ENCODE results near the gene E4F1. TPM values are rescaled to one million over a fixed set of nuclear protein-coding genes. Genes with fewer than 3 reads are reported as not detected.

Gene E4F1
- total and polyA plus RNA-seq, 2 of the 13 experiments (the other 11 are each of a cell fraction or from before 2014, with no cell fraction given): 13.8 to 19.5 TPM

GRCh38 chr16:2252806-2253148, 29.4 kb downstream of the E4F1 start:
- no peak for TF ChIP-seq CREM (IDR thresholded peaks at IDR 0.05)
- TF ChIP-seq CREM (CRISPR knock-in tag; IDR thresholded peaks at IDR 0.05): no peak
- 0 out of 2 replicates have a peak, but pooled peaks have one; percentile 15 for TF ChIP-seq POLR2G (IDR thresholded peaks at IDR 0.05; ENCODE audit: low read depth, low read length)
- TF ChIP-seq SRF (IDR thresholded peaks at IDR 0.05; ENCODE audit: low read depth, low read length): no peak
- TF ChIP-seq ARHGAP35 (CRISPR knock-in tag; IDR thresholded peaks at IDR 0.05; ENCODE audit: borderline replicate concordance): no peak
- TF ChIP-seq JUN (CRISPR knock-in tag; IDR thresholded peaks at IDR 0.05): no peak
- peaks cover 5% of the 10 kb centered on the region for H4K20me1 ChIP-seq (ENCODE audit: insufficient read depth, low read length)
- H3K9ac ChIP-seq (ENCODE audit: insufficient read depth, low read depth, low read length): no peak overlapping the region
- WGBS (ENCODE audit: low lambda C conversion rate): 94% methylated on average over 7 of the region's 7 CpGs
- peak overlapping the region; percentile 83 for H3K27ac ChIP-seq (ENCODE audit: extremely low read length, insufficient read depth, low read length)
- no peaks in the 10 kb centered on the region for H3K9me3 ChIP-seq (ENCODE audit: low read length)
- BruUV-seq (replicated peaks): no TSS peak
- ChIA-PET POLR2A (interaction anchor here (1.0 to 3.7 kb wide), 7 partner anchors 10 to 217 kb away, joined by 3 to 79 read pairs (median 20); partner anchors contain the start of genes RNPS1 and TRAF7), CTCF (ENCODE audit: low intra/inter-chr PET ratio, low total read pairs) (no interaction called here)
- DNase-seq (ENCODE audit: low spot score) (no peak), FAIRE-seq (no peak), ATAC-seq (no peak)
- peaks cover 13 to 42% of the 10 kb centered on the region in 2 experiments for H3K36me3 ChIP-seq (replicated peaks in 1 of 2; ENCODE audit: control insufficient read depth in 1 of 2, insufficient read depth in 2 of 2, low read length in 2 of 2)
- H3K4me3 ChIP-seq (replicated peaks in 1 of 3; ENCODE audit: insufficient read depth in 1 of 3, low read depth in 2 of 3, low read length in 3 of 3): no peak overlapping the region
- peaks cover 23% of the 10 kb centered on the region for H3K79me2 ChIP-seq (ENCODE audit: insufficient read depth, low read length)
- no peak overlapping the region for H3K4me2 ChIP-seq (ENCODE audit: low read depth, low read length)
- intact Hi-C loops (cut with micrococcal nuclease; ENCODE audit: unreplicated experiment) (loop anchor here (5.0 kb wide), 1 partner anchor 55 kb away; the partner anchor contains the start of gene CASKIN1), in situ Hi-C loops (cut with HindIII; ENCODE audit: extremely low pct_ligation_motif_present, low pct_unique_long_range_greater_than_20kb) (no loop called here)
- H3K27me3 ChIP-seq (ENCODE audit: control insufficient read depth in 1 of 2, insufficient read depth in 2 of 2, low read length in 2 of 2): no peaks in the 10 kb centered on the region; a peak in 1 of 5 replicates
- peaks cover 27% of the 10 kb centered on the region for H3K4me1 ChIP-seq (ENCODE audit: insufficient read depth, low read length)
- no peak overlapping the region for H2AFZ ChIP-seq (ENCODE audit: low read length)

- Histone ChIP-seq H3K79me2 (ENCODE audit: insufficient read depth, low read length) (peaks cover 21% of the 10 kb centered on the region), H2AFZ (ENCODE audit: low read length) (no peak overlapping the region), H3K36me3 (replicated peaks in 1 of 2; ENCODE audit: control insufficient read depth in 1 of 2, insufficient read depth in 2 of 2, low read length in 2 of 2) (peaks cover 14 to 48% of the 10 kb centered on the region in 2 experiments), H3K9ac (ENCODE audit: insufficient read depth, low read depth, low read length) (no peak overlapping the region), H3K4me3 (replicated peaks in 1 of 3; ENCODE audit: insufficient read depth in 1 of 3, low read depth in 2 of 3, low read length in 3 of 3) (no peak overlapping the region), H3K9me3 (ENCODE audit: low read length) (no peaks in the 10 kb centered on the region), H3K4me2 (ENCODE audit: low read depth, low read length) (no peak overlapping the region), H3K27me3 (ENCODE audit: control insufficient read depth in 1 of 2, insufficient read depth in 2 of 2, low read length in 2 of 2) (no peaks in the 10 kb centered on the region; a peak in 1 of 5 replicates), H4K20me1 (ENCODE audit: insufficient read depth, low read length) (peaks cover 5% of the 10 kb centered on the region), H3K4me1 (ENCODE audit: insufficient read depth, low read length) (peaks cover 27% of the 10 kb centered on the region), H3K27ac (ENCODE audit: extremely low read length, insufficient read depth, low read length) (no peak overlapping the region)
- POLR2A ChIA-PET: interaction anchor here (1.0 to 3.7 kb wide), 3 partner anchors 27 to 99 kb away, joined by 3 to 79 read pairs (median 56); partner anchors contain the start of gene TRAF7
- CTCF ChIA-PET (ENCODE audit: low intra/inter-chr PET ratio, low total read pairs): no interaction called here
- DNase-seq (ENCODE audit: low spot score) (no peak), FAIRE-seq (no peak), ATAC-seq (no peak)
- in situ Hi-C loops (cut with HindIII; ENCODE audit: extremely low pct_ligation_motif_present, low pct_unique_long_range_greater_than_20kb): no loop called here
- 96% methylated on average over 11 of the region's 11 CpGs for WGBS (ENCODE audit: low lambda C conversion rate)
- BruUV-seq (replicated peaks): no TSS peak
- intact Hi-C loops (cut with micrococcal nuclease; ENCODE audit: unreplicated experiment): loop anchor here (5.0 kb wide), 1 partner anchor 56 kb away; the partner anchor contains the start of gene CASKIN1
- no peak for TF ChIP-seq SNAI1 (CRISPR knock-in tag; IDR thresholded peaks at IDR 0.05; ENCODE audit: borderline replicate concordance)
- no peak for TF ChIP-seq ZNF253 (CRISPR knock-in tag; IDR thresholded peaks at IDR 0.05; ENCODE audit: borderline replicate concordance)
- TF ChIP-seq POLR2A (IDR thresholded peaks at IDR 0.05; ENCODE audit: insufficient read depth in 1 of 2, low read depth in 2 of 2, low read length in 2 of 2): 0 out of 4 replicates have a peak, but pooled peaks of 1 of the 2 experiments have one; percentile 10
- TF ChIP-seq MAX (IDR thresholded peaks at IDR 0.05): no peak
- TF ChIP-seq PTBP1 (IDR thresholded peaks at IDR 0.05; ENCODE audit: low read depth, low read length, poor library complexity, severe bottlenecking): no peak
- peak; percentile 5; the same call in 1 of the 2 replicates for TF ChIP-seq RBFOX2 (IDR thresholded peaks at IDR 0.05; ENCODE audit: low read depth, low read length)
- TF ChIP-seq HMG20A (CRISPR knock-in tag; IDR thresholded peaks at IDR 0.05; ENCODE audit: borderline replicate concordance): no peak
- TF ChIP-seq, protein P1, sequence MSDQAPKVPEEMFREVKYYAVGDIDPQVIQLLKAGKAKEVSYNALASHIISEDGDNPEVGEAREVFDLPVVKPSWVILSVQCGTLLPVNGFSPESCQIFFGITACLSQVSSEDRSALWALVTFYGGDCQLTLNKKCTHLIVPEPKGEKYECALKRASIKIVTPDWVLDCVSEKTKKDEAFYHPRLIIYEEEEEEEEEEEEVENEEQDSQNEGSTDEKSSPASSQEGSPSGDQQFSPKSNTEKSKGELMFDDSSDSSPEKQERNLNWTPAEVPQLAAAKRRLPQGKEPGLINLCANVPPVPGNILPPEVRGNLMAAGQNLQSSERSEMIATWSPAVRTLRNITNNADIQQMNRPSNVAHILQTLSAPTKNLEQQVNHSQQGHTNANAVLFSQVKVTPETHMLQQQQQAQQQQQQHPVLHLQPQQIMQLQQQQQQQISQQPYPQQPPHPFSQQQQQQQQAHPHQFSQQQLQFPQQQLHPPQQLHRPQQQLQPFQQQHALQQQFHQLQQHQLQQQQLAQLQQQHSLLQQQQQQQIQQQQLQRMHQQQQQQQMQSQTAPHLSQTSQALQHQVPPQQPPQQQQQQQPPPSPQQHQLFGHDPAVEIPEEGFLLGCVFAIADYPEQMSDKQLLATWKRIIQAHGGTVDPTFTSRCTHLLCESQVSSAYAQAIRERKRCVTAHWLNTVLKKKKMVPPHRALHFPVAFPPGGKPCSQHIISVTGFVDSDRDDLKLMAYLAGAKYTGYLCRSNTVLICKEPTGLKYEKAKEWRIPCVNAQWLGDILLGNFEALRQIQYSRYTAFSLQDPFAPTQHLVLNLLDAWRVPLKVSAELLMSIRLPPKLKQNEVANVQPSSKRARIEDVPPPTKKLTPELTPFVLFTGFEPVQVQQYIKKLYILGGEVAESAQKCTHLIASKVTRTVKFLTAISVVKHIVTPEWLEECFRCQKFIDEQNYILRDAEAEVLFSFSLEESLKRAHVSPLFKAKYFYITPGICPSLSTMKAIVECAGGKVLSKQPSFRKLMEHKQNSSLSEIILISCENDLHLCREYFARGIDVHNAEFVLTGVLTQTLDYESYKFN (CRISPR knock-in tag; conservative IDR thresholded peaks at IDR 0.05): no peak
- peak; percentile 33 for TF ChIP-seq RBM22 (optimal IDR thresholded peaks at IDR 0.05; ENCODE audit: low read length)
- no peak for TF ChIP-seq SALL2 (CRISPR knock-in tag; IDR thresholded peaks at IDR 0.05)
- TF ChIP-seq ZFP90 (CRISPR knock-in tag; IDR thresholded peaks at IDR 0.05; ENCODE audit: borderline replicate concordance): no peak
These were observed 29.9 kb downstream of the E4F1 start for GRCh38 chr16:2253293-2253692.
